IgD-negative memory B cell (primary cell): ENCODE data around the gene ZNF85. TPM values are rescaled to one million over a fixed set of nuclear protein-coding genes. Genes with fewer than 3 reads are reported as not detected.

Experiments
- polyA plus RNA-seq: library from polyadenylated mRNA; unstranded; fragments of 300-500 nt; fragmentation: Illumina TruSeq; gene quantifications from one replicate; pipeline ENCODE4 v1.2.3, GENCODE V29; 2021

The ZNF85 gene
- polyA plus RNA-seq, 1 donor from 2014 or later: 11.7 TPM

Other genes with a start within 250 kb of the ZNF85 start
- 6.1 TPM for gene ZNF66, start 146.9 kb upstream of the ZNF85 start, polyA plus RNA-seq
- gene ZNF430, start 97.4 kb downstream of the ZNF85 start, polyA plus RNA-seq: 69.8 TPM
- gene ZNF714, start 159.0 kb downstream of the ZNF85 start, polyA plus RNA-seq: 10.2 TPM
- gene ZNF431, start 218.8 kb downstream of the ZNF85 start, polyA plus RNA-seq: 19.8 TPM